HG03025 (cell line): ENCODE data around the gene HIVEP3.

ENCODE experiments used
- ATAC-seq: cut with Tn5 transposase; IDR thresholded peaks from one replicate; pipeline ENCODE4 v1.9.1; 2021; ENCODE audit warnings: mild to moderate bottlenecking, moderate library complexity; ENCODE audit not compliant: unreplicated experiment, low FRiP score

HIVEP3 gene

GRCh38 chr1:41487126-41488039 is 431.3 kb downstream of the HIVEP3 start:
- ATAC-seq = no peak

- ATAC-seq = no peak
Measured at GRCh38 chr1:41486371-41487125, 432.2 kb downstream of the HIVEP3 start.

DNA sequence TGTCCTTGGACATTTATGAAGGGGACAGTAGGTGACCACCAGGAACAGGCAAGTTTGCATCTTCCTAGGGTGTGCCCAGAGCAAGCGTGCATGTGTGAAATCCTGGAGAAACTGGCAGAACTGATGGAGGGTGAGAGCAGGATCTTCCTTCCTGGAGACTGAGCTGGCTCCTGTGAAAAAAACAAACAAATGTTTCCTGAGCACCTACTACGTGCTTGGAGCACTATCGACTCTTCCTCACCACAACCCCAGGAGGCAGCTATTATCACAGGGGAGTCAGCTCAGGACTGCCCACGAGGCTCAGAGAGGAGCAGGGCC is 432.7 kb downstream of the HIVEP3 start:
- no peak for ATAC-seq

DNA sequence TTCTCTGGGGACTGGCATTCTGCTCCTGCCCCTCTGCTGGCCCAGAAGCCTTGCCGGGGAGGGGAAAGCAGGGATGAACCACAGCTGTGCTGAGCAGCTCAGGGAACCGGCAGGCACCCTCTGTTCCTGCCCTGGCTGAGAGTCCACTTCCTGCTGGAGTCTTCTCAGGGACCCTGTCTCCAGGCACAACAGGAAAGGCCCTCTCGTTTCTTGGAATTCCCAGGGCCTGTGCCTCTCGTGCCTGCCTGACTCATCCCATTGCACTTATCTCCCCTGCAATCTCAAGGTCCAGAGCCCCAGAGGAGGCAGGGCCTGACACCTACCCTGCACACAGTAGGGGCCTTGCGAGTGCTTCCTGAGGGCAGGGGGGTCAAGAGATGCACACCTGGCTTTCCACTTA is 433.1 kb downstream of the HIVEP3 start:
- ATAC-seq = no peak

- ATAC-seq = no peak
Measured at GRCh38 chr1:41484402-41485241, 434.1 kb downstream of the HIVEP3 start, which contains the start of gene EDN2. TSS of gene EDN2 (minus strand) at chr1:41484683. CDS start at chr1:41484601, 82 bp downstream.

DNA sequence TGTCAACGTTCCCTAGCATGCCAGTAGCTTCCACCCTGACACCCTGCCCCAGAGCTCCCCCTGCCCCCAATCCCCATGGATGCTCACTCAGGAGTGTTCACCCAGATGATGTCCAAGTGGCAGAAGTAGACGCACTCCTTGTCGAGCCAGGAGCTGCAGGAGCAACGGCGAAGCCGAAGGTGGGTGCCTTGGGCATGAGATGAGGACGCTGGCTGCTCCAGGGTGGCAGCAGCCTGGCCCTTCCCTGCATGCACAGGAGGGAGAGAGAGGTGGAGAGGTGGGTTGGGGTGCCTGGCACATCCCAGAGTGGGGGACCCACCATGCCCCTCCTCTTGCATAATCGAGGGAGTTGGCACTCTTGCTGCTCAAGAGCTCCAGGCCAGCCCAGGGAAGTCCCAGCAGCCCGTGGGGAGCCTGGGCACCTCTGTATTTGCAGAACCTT is 434.7 kb downstream of the HIVEP3 start:
- ATAC-seq = no peak

GRCh38 chr1:41483001-41483850 is 435.5 kb downstream of the HIVEP3 start:
- no peak for ATAC-seq

DNA sequence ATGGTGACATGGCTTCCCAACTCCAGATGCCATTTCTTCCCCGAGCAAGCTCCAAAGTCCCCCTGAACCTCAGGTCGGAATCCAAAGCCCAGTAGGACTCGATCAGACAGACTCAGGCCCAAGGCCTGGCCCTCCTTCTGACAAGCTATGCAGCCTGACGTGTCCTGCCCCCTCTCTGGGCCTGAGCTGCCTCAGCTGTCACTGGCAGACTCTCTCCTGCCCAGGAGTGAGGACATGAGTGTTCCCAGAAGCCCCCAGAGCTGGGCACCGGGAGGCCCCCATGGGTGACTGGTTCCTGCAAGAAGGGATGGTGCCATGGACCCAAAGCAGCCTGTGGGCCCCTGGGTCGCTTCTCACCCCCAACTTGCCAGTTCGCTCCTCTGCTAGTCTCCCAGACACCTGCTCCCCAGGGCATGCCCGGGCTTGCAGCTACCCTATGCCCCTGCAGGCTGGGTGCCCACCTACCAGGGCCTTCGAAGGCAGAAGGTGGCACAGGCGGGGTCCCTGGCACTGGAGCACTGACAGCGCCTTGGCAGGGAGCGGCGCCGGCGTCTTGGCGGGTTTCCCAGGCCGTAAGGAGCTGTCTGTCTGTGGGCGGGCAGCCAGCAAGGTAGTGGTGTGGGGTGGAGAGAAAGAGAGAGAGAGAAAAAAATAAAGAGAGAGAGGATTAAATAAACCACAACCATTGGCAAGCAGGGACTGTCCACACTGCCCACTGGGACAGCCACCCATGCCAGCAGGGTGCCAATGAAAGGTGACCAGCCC is 436.5 kb downstream of the HIVEP3 start:
- no peak for ATAC-seq

- ATAC-seq = no peak
Measured at GRCh38 chr1:41481109-41481775, 437.5 kb downstream of the HIVEP3 start.

DNA sequence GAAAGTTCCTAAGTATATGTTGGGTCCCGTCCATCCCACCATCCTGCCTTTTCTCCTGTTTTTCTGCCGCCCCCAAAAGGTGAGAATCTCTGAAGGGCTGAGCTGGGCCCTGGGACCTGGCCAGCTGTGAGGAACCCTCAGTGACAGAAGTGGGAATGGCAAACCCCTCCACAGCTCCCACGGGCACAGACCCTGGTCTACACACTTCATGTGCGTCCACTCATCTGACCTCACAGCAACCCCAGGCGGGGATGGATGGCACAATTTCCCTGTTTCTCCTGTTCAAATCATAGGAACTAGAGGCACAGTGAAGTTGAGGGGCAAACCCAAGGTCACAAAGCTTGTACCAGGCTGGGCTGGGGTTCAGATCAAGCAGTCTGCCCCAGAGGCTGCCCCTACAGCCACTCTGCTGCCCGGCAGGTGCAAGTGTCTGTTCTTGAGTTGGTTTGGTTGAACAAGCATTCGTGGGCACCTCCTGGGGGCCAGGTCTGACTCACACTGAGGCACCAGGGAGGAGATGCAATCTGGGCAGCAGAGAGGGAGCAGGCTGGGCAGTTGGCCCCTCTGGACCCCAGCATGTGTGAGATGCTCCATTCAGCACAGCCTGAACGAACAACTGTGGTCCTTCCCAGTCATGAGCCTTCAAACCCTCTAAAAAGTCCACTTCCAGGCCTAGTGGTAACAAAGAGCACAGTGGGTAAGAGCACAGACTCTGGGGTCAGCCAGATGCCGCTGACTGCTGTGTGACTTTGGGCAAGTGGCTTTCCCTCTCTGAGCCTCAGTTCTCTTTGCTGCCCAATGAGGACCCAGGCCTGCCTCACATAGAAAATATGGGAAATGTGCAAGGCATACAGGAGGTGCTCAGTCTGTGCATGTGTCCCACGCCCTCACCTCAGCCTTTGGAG is 438.3 kb downstream of the HIVEP3 start:
- no peak for ATAC-seq

- no peak for ATAC-seq
Measured at GRCh38 chr1:41479808-41480160, 438.9 kb downstream of the HIVEP3 start.

GRCh38 chr1:41479000-41479807 is 439.5 kb downstream of the HIVEP3 start:
- no peak for ATAC-seq

- no peak for ATAC-seq
Measured at GRCh38 chr1:41478118-41478748, 440.5 kb downstream of the HIVEP3 start.

- ATAC-seq = no peak
Measured at GRCh38 chr1:41476807-41477361, 441.8 kb downstream of the HIVEP3 start.

DNA sequence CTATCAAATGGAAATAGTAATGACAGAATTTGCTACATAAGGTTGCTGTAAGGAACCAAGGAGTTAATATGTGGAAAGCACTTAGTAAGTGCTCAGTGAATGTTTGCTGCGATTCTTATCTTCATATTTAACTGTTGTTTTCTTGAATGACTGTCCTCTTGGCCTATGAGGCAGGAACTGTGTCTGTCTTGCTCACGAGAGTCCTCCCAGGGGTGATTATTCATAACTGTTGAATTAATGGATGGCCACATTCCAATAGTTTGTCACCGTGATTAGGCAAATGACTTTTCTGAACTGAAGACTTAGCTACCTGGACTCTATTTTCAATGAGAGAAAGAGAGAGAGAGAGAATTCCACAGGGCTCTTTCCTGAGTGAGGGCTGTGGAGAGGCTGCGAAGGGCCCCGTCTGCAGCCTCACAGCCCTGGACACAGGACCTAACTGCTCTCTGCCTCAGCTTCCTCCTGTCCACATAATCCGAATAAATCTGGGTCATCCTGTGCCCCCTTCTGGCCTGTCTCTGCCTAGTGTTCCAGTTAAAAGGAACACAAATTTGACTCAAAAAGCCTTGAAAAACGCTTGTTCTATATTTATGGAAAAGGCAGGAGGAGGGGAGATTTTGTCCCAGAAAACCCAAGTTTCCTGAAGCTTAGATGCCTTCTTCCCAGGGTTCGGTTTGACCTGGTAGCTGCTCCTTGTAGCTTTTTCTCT is 442.7 kb downstream of the HIVEP3 start:
- ATAC-seq = no peak
